Astrocyte (in vitro differentiated cells and primary cell): ENCODE results near the gene HAL.

Experiments
- CTCF ChIP-seq: IDR thresholded peaks from 2 replicates; pipeline ENCODE4 v1.5.1; 2011; ENCODE audit warnings: low read depth, mild to moderate bottlenecking, inconsistent platforms, low read length, moderate library complexity; ENCODE audit not compliant: insufficient read depth
- EZH2 ChIP-seq: IDR thresholded peaks from 2 replicates; pipeline ENCODE4 v1.6.1; 2012; ENCODE audit warnings: mild to moderate bottlenecking, low read length, inconsistent platforms; ENCODE audit not compliant: insufficient read depth

- TF ChIP-seq CTCF (no peak), EZH2 (no peak)
Observed at GRCh38 chr12:95972832-95973456, 23.2 kb downstream of the HAL start.
